HepG2 (cell line): ENCODE results near the gene CKS1B. TPM values are rescaled to one million over a fixed set of nuclear protein-coding genes. Genes with fewer than 3 reads are reported as not detected.
A peak's percentile ranks its signal among the peaks of the same experiment; 100 is the strongest.

Experiments
- ATAC-seq: fragments of 200-7000 bp; cut with Tn5 transposase; 3 replicates; pipeline ENCODE4 v1.9.1; 2020; ENCODE audit warnings: mild to moderate bottlenecking, moderate library complexity
- BruUV-seq: library from RNA; stranded (reverse); fragments of 400-500 nt; replicated peaks from 2 replicates; lab custom pipeline; 2021; lab: Mats Ljungman, UMichigan
- CTCF ChIA-PET: fragments of 300-600 bp; formaldehyde crosslinking; extraction: SDS; loops from one replicate; lab custom pipeline; 2021; ENCODE audit warnings: low total read pairs, inconsistent platforms, low intra/inter-chr PET ratio; lab: Yijun Ruan, JAX
- POLR2A ChIA-PET: fragments of 350-600 bp; sonication (Branson Sonifier 250); formaldehyde crosslinking; loops from one replicate; lab custom pipeline; 2020; ENCODE audit warnings: antibody characterized with exemption, inconsistent platforms; lab: Yijun Ruan, JAX
- DNase-seq: peaks from one replicate; pipeline ENCODE4 v3.0.0-alpha.2; 2015; ENCODE audit warnings: low spot score
- FAIRE-seq: peaks from 3 replicates; lab custom pipeline; 2011; peaks lifted over from hg19 to GRCh38; lab: Jason Lieb, UNC
- H2AFZ ChIP-seq: one replicate; pipeline ENCODE4 v1.6.1; 2011; ENCODE audit warnings: low read length, inconsistent platforms
- H3K27ac ChIP-seq: fragments of 300-600 bp; 3 replicates; pipeline ENCODE4 v1.8.0; 2011; ENCODE audit warnings: mixed run types, mild to moderate bottlenecking, mixed read lengths, low read length, inconsistent platforms; ENCODE audit not compliant: insufficient read depth; ENCODE audit errors: extremely low read length
- H3K27me3 ChIP-seq, 2 experiments: fragments of 200-600 bp in 1 of 2; 2 replicates in 1 of 2; 3 replicates in 1 of 2; pipeline versions ENCODE4 v1.6.0 to v1.8.0; 2011; ENCODE audit warnings: low read length in 2 of 2, mild to moderate bottlenecking in 2 of 2, moderate library complexity in 2 of 2, inconsistent platforms in 1 of 2; ENCODE audit not compliant: insufficient read depth in 2 of 2, control insufficient read depth in 1 of 2
- H3K36me3 ChIP-seq, 2 experiments: fragments of 200-600 bp in 1 of 2; replicated peaks in 1 of 2; 2 replicates in 1 of 2; 3 replicates in 1 of 2; pipeline versions ENCODE4 v1.5.1 to v1.8.0; 2011; ENCODE audit warnings: low read length in 2 of 2, inconsistent platforms in 1 of 2; ENCODE audit not compliant: insufficient read depth in 2 of 2, control insufficient read depth in 1 of 2
- H3K4me1 ChIP-seq: 2 replicates; pipeline ENCODE4 v1.5.1; 2012; ENCODE audit warnings: low read length, inconsistent platforms; ENCODE audit not compliant: insufficient read depth
- H3K4me2 ChIP-seq: 2 replicates; pipeline ENCODE4 v1.6.0; 2011; ENCODE audit warnings: low read depth, low read length, inconsistent platforms
- H3K4me3 ChIP-seq, 3 experiments: fragments of 200-600 bp in 1 of 3; sonication (generic), shearing (Covaris generic) in 1 of 3; replicated peaks in 1 of 3; 2 replicates each; pipeline ENCODE4 v1.5.1; 2011 to 2016; ENCODE audit warnings: low read length in 3 of 3, inconsistent platforms in 2 of 3, low read depth in 2 of 3, mild to moderate bottlenecking in 2 of 3, control low read depth in 1 of 3, mixed read lengths in 1 of 3; ENCODE audit not compliant: insufficient read depth in 1 of 3
- H3K79me2 ChIP-seq: one replicate; pipeline ENCODE4 v1.6.1; 2011; ENCODE audit warnings: low read length, inconsistent platforms; ENCODE audit not compliant: insufficient read depth
- H3K9ac ChIP-seq: 2 replicates; pipeline ENCODE4 v1.6.0; 2011; ENCODE audit warnings: mild to moderate bottlenecking, low read depth, low read length, inconsistent platforms; ENCODE audit not compliant: insufficient read depth
- H3K9me3 ChIP-seq: 2 replicates; pipeline ENCODE4 v1.5.1; 2012; ENCODE audit warnings: mild to moderate bottlenecking, low read length
- H4K20me1 ChIP-seq: 2 replicates; pipeline ENCODE4 v1.6.0; 2011; ENCODE audit warnings: inconsistent platforms, mild to moderate bottlenecking, low read length, moderate library complexity; ENCODE audit not compliant: insufficient read depth
- BRD4 ChIP-seq: sonication (generic); formaldehyde crosslinking; IDR thresholded peaks from 2 replicates; pipeline ENCODE4 v1.4.0; 2020; ENCODE audit warnings: missing genetic modification reagents
- CCDC6 ChIP-seq: sonication (generic); formaldehyde crosslinking; IDR thresholded peaks from 2 replicates; pipeline ENCODE4 v1.8.1; 2022; ENCODE audit warnings: mild to moderate bottlenecking, missing genetic modification reagents, moderate library complexity
- HOXA5 ChIP-seq: sonication (generic); formaldehyde crosslinking; IDR thresholded peaks from 2 replicates; pipeline ENCODE4 v1.4.0; 2020; ENCODE audit warnings: missing genetic modification reagents
- KDM4B ChIP-seq: sonication (generic); formaldehyde crosslinking; IDR thresholded peaks from 2 replicates; pipeline ENCODE4 v1.4.0; 2020; ENCODE audit warnings: missing genetic modification reagents
- KLF16 ChIP-seq, 2 experiments: sonication (generic) in 1 of 2; formaldehyde crosslinking in 1 of 2; IDR thresholded peaks; 2 replicates each; pipeline versions ENCODE4 v1.6.1 to v1.8.0; 2016 to 2023; ENCODE audit warnings: missing genetic modification reagents in 2 of 2, missing compliant biosample characterization in 1 of 2
- MXI1 ChIP-seq: IDR thresholded peaks from 3 replicates; pipeline ENCODE4 v1.6.1; 2012; ENCODE audit warnings: low read depth, low read length, inconsistent platforms, borderline replicate concordance
- SNAI1 ChIP-seq: sonication (generic); formaldehyde crosslinking; IDR thresholded peaks from 2 replicates; pipeline ENCODE4 v1.5.0; 2020; ENCODE audit warnings: mild to moderate bottlenecking, missing genetic modification reagents, borderline replicate concordance
- TFE3 ChIP-seq: IDR thresholded peaks from 2 replicates; pipeline ENCODE4 v1.6.1; 2016
- ZC3H4 ChIP-seq: sonication (generic); formaldehyde crosslinking; IDR thresholded peaks from 2 replicates; pipeline ENCODE4 v1.4.0; 2020; ENCODE audit warnings: missing genetic modification reagents, borderline replicate concordance
- ZNF335 ChIP-seq: sonication (generic); formaldehyde crosslinking; IDR thresholded peaks from 2 replicates; pipeline ENCODE4 v1.4.0; 2020; ENCODE audit warnings: missing genetic modification reagents
- ZNF574 ChIP-seq: sonication (generic); formaldehyde crosslinking; IDR thresholded peaks from 2 replicates; pipeline ENCODE4 v1.4.0; 2020; ENCODE audit warnings: missing genetic modification reagents
- ZNF746 ChIP-seq: sonication (generic); formaldehyde crosslinking; IDR thresholded peaks from 2 replicates; pipeline ENCODE4 v1.8.0; 2022; ENCODE audit warnings: mild to moderate bottlenecking, missing genetic modification reagents
- ZNF75D ChIP-seq: sonication (generic); formaldehyde crosslinking; IDR thresholded peaks from 2 replicates; pipeline ENCODE4 v1.8.1; 2023; ENCODE audit warnings: missing genetic modification reagents, mild to moderate bottlenecking, borderline replicate concordance
- ZNF878 ChIP-seq: sonication (generic); formaldehyde crosslinking; IDR thresholded peaks from 2 replicates; pipeline ENCODE4 v1.8.1; 2023; ENCODE audit warnings: mild to moderate bottlenecking, missing genetic modification reagents, moderate library complexity
- WGBS: methylation state at CpG from one replicate; pipeline ENCODE4 v1.1.6; 2017; ENCODE audit warnings: low lambda C conversion rate; 5-methylcytosine and 5-hydroxymethylcytosine counted together
- in situ Hi-C: cut with HindIII; loops from 2 replicates; pipeline ENCODE4 v1.10.0; 2017; ENCODE audit warnings: low pct_unique_long_range_greater_than_20kb; ENCODE audit not compliant: extremely low pct_ligation_motif_present
- intact Hi-C: fragments of 100-400 bp; cut with micrococcal nuclease; formaldehyde crosslinking; loops from one replicate; pipeline ENCODE4 v1.10.0; 2022; ENCODE audit not compliant: unreplicated experiment
- polyA plus RNA-seq, 8 experiments: library from polyadenylated mRNA; depleted of rRNA in 3 of 8; stranded (reverse) in 7 of 8; unstranded in 1 of 8; fragments of >200 nt; fragmentation: Illumina TruSeq in 4 of 8; extraction: Trizol in 4 of 8; gene quantifications; 2 replicates each; pipeline versions ENCODE4 v1.2.1 to v1.2.3, GENCODE V29; 2011 to 2016; ENCODE audit warnings: low read depth in 4 of 8, missing spikeins in 1 of 8, mixed read lengths in 1 of 8; ENCODE audit not compliant: insufficient read depth in 1 of 8
- total RNA-seq, 5 experiments: library from RNA; depleted of rRNA; stranded (reverse); fragments of >200 nt; fragmentation: Illumina TruSeq; extraction: Trizol; gene quantifications; 2 replicates each; pipeline ENCODE4 v1.2.3, GENCODE V29; 2016; ENCODE audit warnings: low read depth in 1 of 5
- TF ChIP-seq, protein P1 (sequence below): sonication (generic); formaldehyde crosslinking; IDR thresholded peaks from 2 replicates; pipeline ENCODE4 v1.4.0; 2020; ENCODE audit warnings: missing genetic modification reagents, borderline replicate concordance

Gene CKS1B
- total and polyA plus RNA-seq, 2 of the 13 experiments (the other 11 are each of a cell fraction or from before 2014, with no cell fraction given) = 217 to 222 TPM

DNA sequence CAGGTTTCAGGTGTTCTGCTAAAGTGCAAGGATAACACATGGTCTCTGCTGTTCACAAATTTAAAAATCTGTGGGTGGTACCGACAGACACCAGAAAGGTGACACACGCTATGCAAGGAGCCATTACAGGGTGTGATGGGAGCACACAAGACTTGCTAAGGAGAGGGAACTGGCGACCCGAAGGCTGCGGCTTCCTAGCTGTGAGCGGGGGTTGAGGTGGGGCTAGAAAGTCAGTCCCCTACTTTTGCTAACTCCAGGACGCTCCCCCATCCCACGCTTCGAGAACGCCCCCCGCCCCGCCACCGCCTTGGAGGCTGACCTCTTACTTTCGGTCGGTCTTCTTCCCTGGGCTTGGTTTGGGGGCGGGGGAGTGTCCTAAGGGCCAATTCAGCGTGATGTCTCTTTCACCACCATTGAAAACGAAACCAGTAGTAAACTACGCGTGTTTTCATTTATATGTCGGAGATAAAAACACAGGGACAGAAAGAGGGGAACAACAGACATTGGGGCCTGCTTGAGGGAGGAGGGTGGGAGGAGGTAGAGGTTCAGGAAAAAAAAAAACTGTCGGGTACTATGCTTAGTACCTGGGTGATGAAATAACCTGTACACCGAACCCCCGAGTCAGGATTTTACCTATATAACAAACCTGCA, 1.1 kb downstream of the CKS1B start:
- ChIA-PET CTCF (interaction anchor here (1.1 kb wide), 1 partner anchor 42 kb away, joined by 3 read pairs; no protein-coding TSS in a partner anchor), POLR2A (interaction anchor here (0.7 to 6.6 kb wide), 9 partner anchors 12 to 76 kb away, joined by 3 to 148 read pairs (median 4); partner anchors contain the start of genes ADAM15, LENEP, PBXIP1 and PYGO2)
- Histone ChIP-seq H3K79me2 (peaks cover 57% of the 10 kb centered on the region), H2AFZ (no peak overlapping the region), H3K4me2 (peak overlapping the region; percentile 93), H3K27ac (peak overlapping the region; percentile 100), H3K9ac (peak overlapping the region; percentile 98), H3K36me3 (peaks cover 2 to 18% of the 10 kb centered on the region in 2 experiments), H3K27me3 (no peaks in the 10 kb centered on the region; a peak in 1 of 5 replicates), H3K4me1 (peaks cover 49% of the 10 kb centered on the region), H3K9me3 (no peaks in the 10 kb centered on the region), H3K4me3 (peak overlapping the region; percentile 67 to 84 (median 72)), H4K20me1 (no peaks in the 10 kb centered on the region)
- TSS peak; percentile 73 for BruUV-seq
- in situ Hi-C loops = no loop called here
- ATAC-seq = no peak
- intact Hi-C loops = loop anchor here (2.0 kb wide), 1 partner anchor 87 kb away; the partner anchor contains the start of gene EFNA4
- WGBS = 1% methylated on average over 22 of the region's 24 CpGs
- no peak for DNase-seq
- no peak for FAIRE-seq
- TF ChIP-seq ZNF574 (CRISPR knock-in tag) (peak; percentile 35; the same call in 1 of the 2 replicates), MXI1 (peak; percentile 22; the same call in 1 of the 3 replicates), ZC3H4 (CRISPR knock-in tag) (peak; percentile 47; the same call in 1 of the 2 replicates), ZNF746 (CRISPR knock-in tag) (0 out of 2 replicates have a peak, but pooled peaks have one; percentile 19), TFE3 (CRISPR knock-in tag) (0 out of 2 replicates have a peak, but pooled peaks have one; percentile 3), KLF16 (CRISPR knock-in tag; IDR thresholded peaks at IDR 0.05) (peak in 1 of 2 experiments; percentile 22; a peak in 1 of 4 replicates), ZNF878 (CRISPR knock-in tag) (peak; percentile 47; the same call in 1 of the 2 replicates), CCDC6 (CRISPR knock-in tag) (0 out of 2 replicates have a peak, but pooled peaks have one; percentile 26), HOXA5 (CRISPR knock-in tag) (0 out of 2 replicates have a peak, but pooled peaks have one; percentile 34), SNAI1 (CRISPR knock-in tag) (0 out of 2 replicates have a peak, but pooled peaks have one; percentile 41), KDM4B (CRISPR knock-in tag) (0 out of 2 replicates have a peak, but pooled peaks have one; percentile 12), ZNF335 (CRISPR knock-in tag) (0 out of 2 replicates have a peak, but pooled peaks have one; percentile 12), ZNF75D (CRISPR knock-in tag) (no peak), BRD4 (CRISPR knock-in tag) (peak; percentile 40; the same call in 1 of the 2 replicates)
- TF ChIP-seq, protein P1, sequence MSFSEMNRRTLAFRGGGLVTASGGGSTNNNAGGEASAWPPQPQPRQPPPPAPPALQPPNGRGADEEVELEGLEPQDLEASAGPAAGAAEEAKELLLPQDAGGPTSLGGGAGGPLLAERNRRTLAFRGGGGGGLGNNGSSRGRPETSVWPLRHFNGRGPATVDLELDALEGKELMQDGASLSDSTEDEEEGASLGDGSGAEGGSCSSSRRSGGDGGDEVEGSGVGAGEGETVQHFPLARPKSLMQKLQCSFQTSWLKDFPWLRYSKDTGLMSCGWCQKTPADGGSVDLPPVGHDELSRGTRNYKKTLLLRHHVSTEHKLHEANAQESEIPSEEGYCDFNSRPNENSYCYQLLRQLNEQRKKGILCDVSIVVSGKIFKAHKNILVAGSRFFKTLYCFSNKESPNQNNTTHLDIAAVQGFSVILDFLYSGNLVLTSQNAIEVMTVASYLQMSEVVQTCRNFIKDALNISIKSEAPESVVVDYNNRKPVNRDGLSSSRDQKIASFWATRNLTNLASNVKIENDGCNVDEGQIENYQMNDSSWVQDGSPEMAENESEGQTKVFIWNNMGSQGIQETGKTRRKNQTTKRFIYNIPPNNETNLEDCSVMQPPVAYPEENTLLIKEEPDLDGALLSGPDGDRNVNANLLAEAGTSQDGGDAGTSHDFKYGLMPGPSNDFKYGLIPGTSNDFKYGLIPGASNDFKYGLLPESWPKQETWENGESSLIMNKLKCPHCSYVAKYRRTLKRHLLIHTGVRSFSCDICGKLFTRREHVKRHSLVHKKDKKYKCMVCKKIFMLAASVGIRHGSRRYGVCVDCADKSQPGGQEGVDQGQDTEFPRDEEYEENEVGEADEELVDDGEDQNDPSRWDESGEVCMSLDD (CRISPR knock-in tag) = 0 out of 2 replicates have a peak, but pooled peaks have one; percentile 8
